ENCODE results near the gene KLHL29. TPM values are rescaled to one million over a fixed set of nuclear protein-coding genes. Genes with fewer than 3 reads are reported as not detected.
A peak's percentile ranks its signal among the peaks of the same experiment; 100 is the strongest.

KLHL29 gene
- total RNA-seq, 1 donor from 2014 or later, result 5.0 TPM

DNA sequence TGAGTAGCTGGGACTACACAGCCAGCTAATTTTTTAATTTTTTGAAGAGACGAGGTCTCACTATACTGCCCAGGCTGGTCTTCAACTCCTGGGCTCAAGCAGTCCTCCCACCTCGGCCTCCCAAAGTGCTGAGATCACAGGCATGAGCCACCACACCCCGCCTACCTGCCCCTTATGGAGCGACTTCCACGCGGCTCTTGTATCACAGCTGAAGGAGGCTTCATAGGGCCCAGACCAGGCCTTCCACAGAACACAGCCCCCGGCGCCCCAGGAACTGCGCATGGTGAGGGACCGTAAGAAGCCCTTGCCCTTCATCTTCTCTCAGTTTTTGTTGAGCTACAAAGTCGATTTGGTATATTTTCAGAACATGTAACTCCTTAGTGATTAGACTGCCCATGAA, 220.3 kb downstream of the KLHL29 start:
- no peak for TF ChIP-seq CTCF (IDR thresholded peaks at IDR 0.05; ENCODE audit: insufficient read depth, low read length, severe bottlenecking)
- FAIRE-seq (no peak), DNase-seq (ENCODE audit: low read depth) (no peak)
- Histone ChIP-seq H3K4me3 (ENCODE audit: low read depth, low read length) (no peak overlapping the region), H3K27me3 (ENCODE audit: control insufficient read depth, insufficient read depth, low read length) (no peaks in the 10 kb centered on the region), H3K36me3 (ENCODE audit: control insufficient read depth, insufficient read depth, low read length) (no peaks in the 10 kb centered on the region)

DNA sequence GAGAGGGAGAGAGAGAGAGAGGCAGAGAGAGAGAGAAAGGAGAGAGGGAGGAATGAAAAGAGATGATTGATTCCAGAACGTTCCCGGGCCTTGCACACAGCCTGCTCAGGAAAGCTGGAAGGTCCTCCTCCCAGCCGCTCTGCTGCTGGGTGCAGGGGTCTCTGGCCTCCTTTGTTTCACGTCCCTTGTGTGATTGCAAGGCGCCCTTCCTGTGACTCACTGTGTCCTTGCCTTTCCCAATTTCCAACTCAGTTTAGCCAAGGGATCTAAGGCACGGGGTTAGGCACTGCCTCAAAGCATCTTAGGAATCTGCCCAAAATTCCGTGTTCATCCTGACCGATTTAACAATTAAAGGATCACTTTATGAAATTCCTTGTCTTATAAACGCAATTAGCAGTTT, 221.2 kb downstream of the KLHL29 start:
- FAIRE-seq, result no peak
- H3K4me3 ChIP-seq (ENCODE audit: low read depth, low read length), result no peak overlapping the region
- no peak for DNase-seq (ENCODE audit: low read depth)
- H3K36me3 ChIP-seq (ENCODE audit: control insufficient read depth, insufficient read depth, low read length), result no peaks in the 10 kb centered on the region
- no peaks in the 10 kb centered on the region for H3K27me3 ChIP-seq (ENCODE audit: control insufficient read depth, insufficient read depth, low read length)
- no peak for TF ChIP-seq CTCF (IDR thresholded peaks at IDR 0.05; ENCODE audit: insufficient read depth, low read length, severe bottlenecking)

DNA sequence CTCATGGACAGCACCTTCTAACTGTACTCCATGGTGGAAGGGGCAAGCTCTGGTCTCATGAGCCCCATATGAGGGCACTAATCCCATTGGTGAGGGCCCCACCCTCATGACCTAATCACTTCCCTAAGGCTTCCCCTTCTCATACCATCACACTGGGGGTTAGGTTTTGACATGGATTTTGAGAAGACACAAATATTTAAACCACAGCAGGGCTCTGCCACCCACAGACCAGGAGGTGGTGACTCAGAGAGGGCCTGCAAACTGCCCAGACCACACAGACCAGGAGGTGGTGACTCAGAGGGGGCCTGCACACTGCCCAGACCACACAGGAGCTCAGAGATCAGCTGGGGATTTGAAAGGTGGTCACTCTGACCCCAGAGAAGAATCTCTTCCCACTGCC, 222.0 kb downstream of the KLHL29 start:
- FAIRE-seq, result no peak
- peak; percentile 21 for DNase-seq (ENCODE audit: low read depth)
- TF ChIP-seq CTCF (IDR thresholded peaks at IDR 0.05; ENCODE audit: insufficient read depth, low read length, severe bottlenecking), result no peak

DNA sequence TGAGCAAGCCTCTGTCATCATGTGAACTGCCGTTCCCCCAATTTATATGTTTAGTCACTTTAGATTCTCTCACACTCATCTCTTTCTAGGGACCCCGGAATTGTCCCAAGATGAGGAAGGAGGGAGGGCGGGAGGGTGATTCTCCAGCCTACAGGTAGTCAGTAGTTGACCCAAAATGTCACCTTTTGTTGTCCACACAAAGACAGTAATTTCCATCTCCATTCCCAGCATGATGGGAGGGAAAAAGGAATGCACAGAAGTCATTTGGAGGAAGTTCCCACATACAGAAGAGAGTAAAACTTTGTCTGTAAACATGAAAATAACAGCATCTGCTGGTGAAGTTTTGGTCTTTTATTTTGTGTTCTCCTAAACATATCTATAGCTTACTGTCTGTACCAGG, 222.9 kb downstream of the KLHL29 start:
- TF ChIP-seq CTCF (IDR thresholded peaks at IDR 0.05; ENCODE audit: insufficient read depth, low read length, severe bottlenecking), result no peak
- H3K4me3 ChIP-seq (ENCODE audit: low read depth, low read length), result no peak overlapping the region
- no peaks in the 10 kb centered on the region for H3K36me3 ChIP-seq (ENCODE audit: control insufficient read depth, insufficient read depth, low read length)
- DNase-seq (ENCODE audit: low read depth), result no peak
- no peaks in the 10 kb centered on the region for H3K27me3 ChIP-seq (ENCODE audit: control insufficient read depth, insufficient read depth, low read length)
- no peak for FAIRE-seq

More for the DNA sequence above, 222.0 kb downstream of the KLHL29 start:
- Histone ChIP-seq H3K4me3 (ENCODE audit: low read depth, low read length) (no peak overlapping the region), H3K27me3 (ENCODE audit: control insufficient read depth, insufficient read depth, low read length) (no peaks in the 10 kb centered on the region), H3K36me3 (ENCODE audit: control insufficient read depth, insufficient read depth, low read length) (no peaks in the 10 kb centered on the region)

GRCh38 chr2:23609254-23609653, 224.3 kb downstream of the KLHL29 start:
- FAIRE-seq (no peak), DNase-seq (ENCODE audit: low read depth) (no peak)
- TF ChIP-seq CTCF (IDR thresholded peaks at IDR 0.05; ENCODE audit: insufficient read depth, low read length, severe bottlenecking), result no peak

GRCh38 chr2:23611839-23612238, 226.9 kb downstream of the KLHL29 start:
- Histone ChIP-seq H3K36me3 (ENCODE audit: control insufficient read depth, insufficient read depth, low read length) (no peaks in the 10 kb centered on the region), H3K4me3 (ENCODE audit: low read depth, low read length) (no peak overlapping the region), H3K27me3 (ENCODE audit: control insufficient read depth, insufficient read depth, low read length) (no peaks in the 10 kb centered on the region)
- no peak for TF ChIP-seq CTCF (IDR thresholded peaks at IDR 0.05; ENCODE audit: insufficient read depth, low read length, severe bottlenecking)
- FAIRE-seq, result no peak
- DNase-seq (ENCODE audit: low read depth), result no peak

More at GRCh38 chr2:23609254-23609653, 224.3 kb downstream of the KLHL29 start:
- no peak overlapping the region for H3K4me3 ChIP-seq (ENCODE audit: low read depth, low read length)
- H3K36me3 ChIP-seq (ENCODE audit: control insufficient read depth, insufficient read depth, low read length), result no peaks in the 10 kb centered on the region
- H3K27me3 ChIP-seq (ENCODE audit: control insufficient read depth, insufficient read depth, low read length), result no peaks in the 10 kb centered on the region
